ENCODE measurements around the gene LDHAL6A. TPM values are rescaled to one million over a fixed set of nuclear protein-coding genes. Genes with fewer than 3 reads are reported as not detected.
A peak's percentile ranks its signal among the peaks of the same experiment; 100 is the strongest.

LDHAL6A gene
- total and polyA plus RNA-seq, 7 experiments from 2014 or later: 0.25 to 0.86 (median 0.37) TPM; not detected in 4

DNA sequence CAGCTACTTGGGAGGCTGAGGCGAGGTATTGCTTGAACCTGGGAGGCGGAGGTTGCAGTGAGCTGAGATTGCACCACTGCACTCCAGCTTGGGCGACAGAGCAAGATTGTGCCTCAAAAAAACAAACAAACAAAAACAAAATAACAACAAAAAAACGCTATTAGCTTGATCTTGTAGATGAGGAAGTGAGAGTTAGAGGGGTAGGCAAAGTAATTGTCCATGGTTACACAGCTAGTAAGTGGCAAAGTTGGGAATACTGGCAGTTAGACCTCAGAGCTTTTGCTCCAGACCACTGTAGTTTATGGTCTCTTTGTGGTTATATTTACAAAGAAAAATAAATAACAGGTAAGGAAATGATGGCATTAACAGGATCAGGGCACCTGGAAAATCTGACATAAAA is 28.4 kb upstream of the LDHAL6A start:
- ChIA-PET CTCF (no interaction called here), POLR2A (no interaction called here)
- no peaks in the 10 kb centered on the region for H3K4me1 ChIP-seq (ENCODE audit: control insufficient read depth in 2 of 2, insufficient read depth in 2 of 2, low read length in 2 of 2)
- H3K36me3 Mint-ChIP-seq: peaks cover 0 to 6% (median 0%) of the 10 kb centered on the region in 5 donors
- no peak overlapping the region for H3K27ac ChIP-seq (ENCODE audit: low read depth, low read length)
- no peak overlapping the region for H3K27ac Mint-ChIP-seq
- H3K4me3 Mint-ChIP-seq: no peak overlapping the region
- H3K9me3 ChIP-seq (ENCODE audit: control insufficient read depth in 2 of 3, low read length in 3 of 3): no peaks in the 10 kb centered on the region
- ATAC-seq (no peak), DNase-seq (no peak)
- no peaks in the 10 kb centered on the region for H3K27me3 ChIP-seq (ENCODE audit: control insufficient read depth in 2 of 2, insufficient read depth in 2 of 2, low read length in 2 of 2)
- H3K9me3 Mint-ChIP-seq: peaks cover 0 to 11% (median 5%) of the 10 kb centered on the region in 11 donors
- no peaks in the 10 kb centered on the region for H3K36me3 ChIP-seq (ENCODE audit: control insufficient read depth in 2 of 3, insufficient read depth in 3 of 3, low read length in 3 of 3)
- intact Hi-C loops (cut with micrococcal nuclease): no loop called here
- H3K4me3 ChIP-seq (ENCODE audit: low read length): no peak overlapping the region
- H3K4me1 Mint-ChIP-seq: peaks cover 3 to 7% (median 5%) of the 10 kb centered on the region in 7 donors
- H3K27me3 Mint-ChIP-seq: peaks cover 0 to 2% (median 0%) of the 10 kb centered on the region in 5 donors

DNA sequence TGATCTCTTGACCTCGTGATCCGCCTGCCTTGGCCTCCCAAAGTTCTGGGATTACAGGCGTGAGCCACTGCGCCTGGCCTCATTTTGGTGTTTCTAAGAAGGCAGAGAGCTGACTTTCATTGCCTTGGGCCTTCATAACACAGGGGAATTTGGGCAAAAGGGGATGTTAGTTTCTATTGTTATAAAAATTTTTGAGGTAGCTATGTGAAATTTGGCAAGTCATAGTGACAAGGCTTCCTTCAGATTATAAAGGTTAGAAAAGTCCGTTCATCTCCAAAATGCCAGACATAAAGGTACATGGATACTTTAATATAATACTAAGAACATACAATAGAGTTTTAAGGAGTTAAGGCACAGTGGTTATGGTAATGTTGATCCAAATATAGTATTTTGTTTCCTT is 26.3 kb upstream of the LDHAL6A start:
- Mint-ChIP-seq H3K9me3 (peaks cover 4 to 30% (median 12%) of the 10 kb centered on the region in 11 donors), H3K27me3 (no peaks in the 10 kb centered on the region), H3K27ac (no peak overlapping the region), H3K4me1 (peaks cover 3 to 12% (median 5%) of the 10 kb centered on the region in 7 donors), H3K36me3 (peaks cover 0 to 16% (median 5%) of the 10 kb centered on the region in 5 donors), H3K4me3 (no peak overlapping the region)
- DNase-seq (no peak), ATAC-seq (no peak)
- ChIA-PET CTCF (no interaction called here), POLR2A (interaction anchor here (0.7 kb wide), 1 partner anchor 14 kb away, joined by 3 read pairs; no protein-coding TSS in a partner anchor)
- no peaks in the 10 kb centered on the region for H3K27me3 ChIP-seq (ENCODE audit: control insufficient read depth in 2 of 2, insufficient read depth in 2 of 2, low read length in 2 of 2)
- H3K27ac ChIP-seq (ENCODE audit: low read depth, low read length): no peak overlapping the region
- H3K4me3 ChIP-seq (ENCODE audit: low read length): no peak overlapping the region
- no peaks in the 10 kb centered on the region for H3K9me3 ChIP-seq (ENCODE audit: control insufficient read depth in 2 of 3, low read length in 3 of 3)
- no peaks in the 10 kb centered on the region for H3K4me1 ChIP-seq (ENCODE audit: control insufficient read depth in 2 of 2, insufficient read depth in 2 of 2, low read length in 2 of 2)
- H3K36me3 ChIP-seq (ENCODE audit: control insufficient read depth in 2 of 3, insufficient read depth in 3 of 3, low read length in 3 of 3): no peaks in the 10 kb centered on the region
- intact Hi-C loops (cut with micrococcal nuclease): no loop called here

DNA sequence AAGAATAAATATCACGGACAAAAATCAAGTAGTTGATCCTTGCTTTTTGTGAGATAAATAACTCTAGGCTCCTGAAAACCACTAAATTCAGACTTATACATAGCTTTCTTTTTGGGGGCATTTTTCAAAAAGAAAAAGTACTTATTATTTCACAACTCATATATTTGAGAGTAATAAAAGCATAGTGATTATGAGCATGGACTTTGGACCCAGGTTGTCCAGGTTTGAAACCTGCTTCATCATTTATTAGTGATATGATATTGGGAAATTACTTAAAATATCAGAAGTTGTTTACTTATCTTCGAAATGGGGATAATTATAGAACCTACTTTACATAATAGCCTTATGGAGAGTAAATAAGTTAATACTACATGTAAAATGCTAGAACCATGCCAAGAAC is 17.0 kb upstream of the LDHAL6A start:
- Histone ChIP-seq H3K4me1 (ENCODE audit: control insufficient read depth in 2 of 2, insufficient read depth in 2 of 2, low read length in 2 of 2) (no peaks in the 10 kb centered on the region), H3K4me3 (ENCODE audit: low read length) (no peak overlapping the region), H3K27ac (ENCODE audit: low read depth, low read length) (no peak overlapping the region), H3K9me3 (ENCODE audit: control insufficient read depth in 2 of 3, low read length in 3 of 3) (no peaks in the 10 kb centered on the region), H3K36me3 (ENCODE audit: control insufficient read depth in 2 of 3, insufficient read depth in 3 of 3, low read length in 3 of 3) (no peaks in the 10 kb centered on the region), H3K27me3 (ENCODE audit: control insufficient read depth in 2 of 2, insufficient read depth in 2 of 2, low read length in 2 of 2) (no peaks in the 10 kb centered on the region)
- Mint-ChIP-seq H3K27ac (no peak overlapping the region), H3K27me3 (no peaks in the 10 kb centered on the region), H3K36me3 (peaks cover 0 to 7% (median 4%) of the 10 kb centered on the region in 5 donors), H3K9me3 (peaks cover 0 to 19% (median 4%) of the 10 kb centered on the region in 11 donors), H3K4me3 (no peak overlapping the region), H3K4me1 (no peaks in the 10 kb centered on the region)
- CTCF ChIA-PET: interaction anchor here (0.9 kb wide), 2 partner anchors 8 to 323 kb away, joined by 3 read pairs; no protein-coding TSS in a partner anchor
- POLR2A ChIA-PET: no interaction called here
- ATAC-seq (no peak), DNase-seq (no peak)
- intact Hi-C loops (cut with micrococcal nuclease): no loop called here

DNA sequence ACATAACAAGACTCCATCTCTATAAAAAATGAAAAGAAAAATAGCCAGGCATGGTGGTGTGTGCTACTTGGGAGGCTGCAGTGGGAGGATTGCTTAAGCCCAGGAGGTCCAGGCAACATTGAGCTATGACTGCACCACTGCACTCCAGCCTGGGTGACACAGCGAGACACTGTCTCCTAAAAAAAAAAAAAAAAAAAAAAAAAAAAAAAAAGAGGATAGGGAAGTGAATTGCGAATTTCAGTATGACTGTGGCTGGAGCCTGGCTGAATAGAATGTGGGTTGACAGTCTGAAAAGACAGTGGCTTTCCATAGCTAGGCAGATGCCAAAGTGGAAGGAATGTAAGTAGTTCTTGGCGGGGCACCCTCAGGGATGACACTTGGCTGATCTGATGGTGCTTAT is 6.4 kb upstream of the LDHAL6A start:
- Histone ChIP-seq H3K36me3 (ENCODE audit: control insufficient read depth in 2 of 3, insufficient read depth in 3 of 3, low read length in 3 of 3) (no peaks in the 10 kb centered on the region), H3K27me3 (ENCODE audit: control insufficient read depth in 2 of 2, insufficient read depth in 2 of 2, low read length in 2 of 2) (no peaks in the 10 kb centered on the region), H3K27ac (ENCODE audit: low read depth, low read length) (no peak overlapping the region), H3K9me3 (ENCODE audit: control insufficient read depth in 2 of 3, low read length in 3 of 3) (no peaks in the 10 kb centered on the region), H3K4me1 (ENCODE audit: control insufficient read depth in 2 of 2, insufficient read depth in 2 of 2, low read length in 2 of 2) (no peaks in the 10 kb centered on the region), H3K4me3 (ENCODE audit: low read length) (no peak overlapping the region)
- Mint-ChIP-seq H3K36me3 (no peaks in the 10 kb centered on the region), H3K9me3 (no peaks in the 10 kb centered on the region), H3K4me3 (no peak overlapping the region), H3K4me1 (peaks cover 0 to 2% (median 0%) of the 10 kb centered on the region in 7 donors), H3K27ac (peak overlapping the region in 1 of 9 donors; percentile 54), H3K27me3 (peaks cover 0 to 25% (median 0%) of the 10 kb centered on the region in 5 donors)
- peak; percentile 24 for ATAC-seq
- ChIA-PET CTCF (no interaction called here), POLR2A (no interaction called here)
- intact Hi-C loops (cut with micrococcal nuclease): no loop called here
- DNase-seq: no peak

DNA sequence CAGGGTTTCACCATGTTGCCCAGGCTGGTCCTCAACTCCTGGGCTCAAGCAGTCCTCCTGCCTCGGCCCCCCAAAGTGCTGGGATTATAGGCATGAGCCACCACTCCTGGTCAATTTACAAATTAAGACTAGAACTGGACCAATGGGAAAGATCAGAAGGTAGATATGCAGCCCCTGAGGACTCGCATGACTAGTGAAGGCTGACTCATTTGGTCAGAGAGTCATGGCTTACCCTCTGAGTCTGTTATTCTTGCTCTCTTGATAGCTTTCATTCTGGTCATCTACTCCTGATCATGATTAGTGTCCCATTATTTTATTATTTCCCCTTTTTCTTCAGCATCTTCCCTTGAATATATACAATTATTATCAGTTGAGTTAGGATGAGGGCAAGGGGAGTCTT is 2.7 kb upstream of the LDHAL6A start:
- peaks cover 0 to 4% (median 0%) of the 10 kb centered on the region in 7 donors for H3K4me1 Mint-ChIP-seq
- H3K9me3 ChIP-seq (ENCODE audit: control insufficient read depth in 2 of 3, low read length in 3 of 3): no peaks in the 10 kb centered on the region
- H3K9me3 Mint-ChIP-seq: no peaks in the 10 kb centered on the region
- no peak overlapping the region for H3K4me3 ChIP-seq (ENCODE audit: low read length)
- POLR2A ChIA-PET: no interaction called here
- no peaks in the 10 kb centered on the region for H3K27me3 ChIP-seq (ENCODE audit: control insufficient read depth in 2 of 2, insufficient read depth in 2 of 2, low read length in 2 of 2)
- no peaks in the 10 kb centered on the region for H3K36me3 Mint-ChIP-seq
- no peak overlapping the region for H3K4me3 Mint-ChIP-seq
- intact Hi-C loops (cut with micrococcal nuclease): no loop called here
- no peak for ATAC-seq
- no peaks in the 10 kb centered on the region for H3K36me3 ChIP-seq (ENCODE audit: control insufficient read depth in 2 of 3, insufficient read depth in 3 of 3, low read length in 3 of 3)
- DNase-seq: no peak
- no peak overlapping the region for H3K27ac ChIP-seq (ENCODE audit: low read depth, low read length)
- H3K4me1 ChIP-seq (ENCODE audit: control insufficient read depth in 2 of 2, insufficient read depth in 2 of 2, low read length in 2 of 2): no peaks in the 10 kb centered on the region
- CTCF ChIA-PET: no interaction called here
- no peak overlapping the region for H3K27ac Mint-ChIP-seq
- H3K27me3 Mint-ChIP-seq: peaks cover 0 to 21% (median 3%) of the 10 kb centered on the region in 5 donors

DNA sequence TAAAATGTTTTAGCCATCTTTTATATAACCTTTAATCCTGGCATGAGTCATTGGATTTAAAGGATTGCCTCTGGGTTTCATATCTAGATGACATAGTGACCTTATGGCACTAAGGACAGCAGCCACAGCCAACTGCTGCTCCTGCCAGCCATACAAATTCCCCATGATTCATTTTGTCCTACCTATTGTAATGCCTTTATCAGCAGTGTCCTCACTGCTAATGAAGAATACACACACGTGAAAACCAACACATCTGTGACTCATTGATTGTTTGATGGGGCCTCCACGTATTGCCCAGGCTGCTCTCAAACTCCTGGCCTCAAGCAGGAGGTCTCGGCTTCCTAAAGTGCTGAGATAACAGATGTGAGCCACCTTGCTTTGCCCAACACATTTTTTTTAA is 1.8 kb downstream of the LDHAL6A start:
- ChIA-PET POLR2A (no interaction called here), CTCF (no interaction called here)
- no peak for DNase-seq
- Histone ChIP-seq H3K4me1 (ENCODE audit: control insufficient read depth in 2 of 2, insufficient read depth in 2 of 2, low read length in 2 of 2) (no peaks in the 10 kb centered on the region), H3K4me3 (ENCODE audit: low read length) (no peak overlapping the region), H3K9me3 (ENCODE audit: control insufficient read depth in 2 of 3, low read length in 3 of 3) (no peaks in the 10 kb centered on the region), H3K27me3 (ENCODE audit: control insufficient read depth in 2 of 2, insufficient read depth in 2 of 2, low read length in 2 of 2) (no peaks in the 10 kb centered on the region), H3K36me3 (ENCODE audit: control insufficient read depth in 2 of 3, insufficient read depth in 3 of 3, low read length in 3 of 3) (no peaks in the 10 kb centered on the region), H3K27ac (ENCODE audit: low read depth, low read length) (no peak overlapping the region)
- peaks cover 0 to 9% (median 3%) of the 10 kb centered on the region in 5 donors for H3K27me3 Mint-ChIP-seq
- H3K36me3 Mint-ChIP-seq: no peaks in the 10 kb centered on the region
- H3K27ac Mint-ChIP-seq: no peak overlapping the region
- no peak overlapping the region for H3K4me3 Mint-ChIP-seq
- intact Hi-C loops (cut with micrococcal nuclease): no loop called here
- H3K9me3 Mint-ChIP-seq: no peaks in the 10 kb centered on the region
- ATAC-seq: no peak
- peaks cover 0 to 2% (median 0%) of the 10 kb centered on the region in 7 donors for H3K4me1 Mint-ChIP-seq

DNA sequence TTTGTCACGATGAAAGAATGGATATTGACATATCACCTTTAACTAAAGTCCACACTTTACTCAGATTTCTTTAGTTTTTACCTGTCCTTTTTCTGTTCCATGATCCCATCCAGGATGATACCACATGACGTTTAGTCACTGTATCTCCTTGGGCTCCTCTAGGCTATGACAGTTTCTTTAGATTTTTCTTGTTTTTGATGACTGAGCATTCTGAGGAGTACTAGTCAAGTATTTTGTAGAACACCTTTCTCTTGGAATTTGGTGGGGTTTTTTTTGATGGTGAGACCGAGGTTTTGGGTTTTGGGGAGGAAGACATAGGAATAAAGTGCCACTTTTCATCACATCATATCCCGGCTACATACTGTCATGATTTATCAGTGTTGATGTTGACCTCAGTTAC is 4.0 kb downstream of the LDHAL6A start:
- Histone ChIP-seq H3K27ac (ENCODE audit: low read depth, low read length) (no peak overlapping the region), H3K4me1 (ENCODE audit: control insufficient read depth in 2 of 2, insufficient read depth in 2 of 2, low read length in 2 of 2) (no peaks in the 10 kb centered on the region), H3K27me3 (ENCODE audit: control insufficient read depth in 2 of 2, insufficient read depth in 2 of 2, low read length in 2 of 2) (no peaks in the 10 kb centered on the region), H3K9me3 (ENCODE audit: control insufficient read depth in 2 of 3, low read length in 3 of 3) (no peaks in the 10 kb centered on the region), H3K4me3 (ENCODE audit: low read length) (no peak overlapping the region), H3K36me3 (ENCODE audit: control insufficient read depth in 2 of 3, insufficient read depth in 3 of 3, low read length in 3 of 3) (no peaks in the 10 kb centered on the region)
- ChIA-PET CTCF (no interaction called here), POLR2A (no interaction called here)
- Mint-ChIP-seq H3K27me3 (peaks cover 0 to 9% (median 3%) of the 10 kb centered on the region in 5 donors), H3K9me3 (no peaks in the 10 kb centered on the region), H3K4me3 (no peak overlapping the region), H3K4me1 (peaks cover 0 to 5% (median 0%) of the 10 kb centered on the region in 7 donors), H3K36me3 (no peaks in the 10 kb centered on the region), H3K27ac (no peak overlapping the region)
- intact Hi-C loops (cut with micrococcal nuclease): no loop called here
- DNase-seq: no peak
- no peak for ATAC-seq
